Neural cell (in vitro differentiated cells): ENCODE data around the gene NOP9. TPM values are rescaled to one million over a fixed set of nuclear protein-coding genes. Genes with fewer than 3 reads are reported as not detected.

Experiments used
- H2AFZ ChIP-seq: fragments of 200-600, 300-800 bp; sonication (generic), shearing (Covaris generic); 2 replicates; pipeline ENCODE4 v1.6.0; 2014; ENCODE audit warnings: low read depth, mild to moderate bottlenecking, antibody characterized with exemption, low read length, moderate library complexity
- H3F3A ChIP-seq: fragments of 200-600 bp; shearing (Covaris generic); 2 replicates; pipeline ENCODE4 v1.6.1; 2016; ENCODE audit warnings: mild to moderate bottlenecking, moderate library complexity, mixed read lengths, antibody characterized with exemption, low read length; ENCODE audit not compliant: insufficient read depth, poor library complexity, severe bottlenecking
- H3K27ac ChIP-seq: fragments of 200-600, 300-800 bp; sonication (generic), shearing (Covaris generic); 2 replicates; pipeline ENCODE4 v1.5.1; 2014; ENCODE audit warnings: mild to moderate bottlenecking, low read length, moderate library complexity
- H3K27me3 ChIP-seq: fragments of 300-800, 200-600 bp; sonication (generic), shearing (Covaris generic); 2 replicates; pipeline ENCODE4 v1.6.0; 2014; ENCODE audit warnings: mild to moderate bottlenecking, low read depth, low read length, moderate library complexity; ENCODE audit not compliant: insufficient read depth
- H3K36me3 ChIP-seq: fragments of 300-800, 200-600 bp; sonication (generic), shearing (Covaris generic); 2 replicates; pipeline ENCODE4 v1.5.1; 2014; ENCODE audit warnings: mild to moderate bottlenecking, antibody characterized with exemption, low read length, moderate library complexity; ENCODE audit not compliant: insufficient read depth
- H3K4me2 ChIP-seq: fragments of 300-800, 200-600 bp; sonication (generic), shearing (Covaris generic); 2 replicates; pipeline ENCODE4 v1.6.0; 2014; ENCODE audit warnings: mild to moderate bottlenecking, low read length
- H3K4me3 ChIP-seq: fragments of 300-800, 200-600 bp; sonication (generic), shearing (Covaris generic); 2 replicates; pipeline ENCODE4 v1.5.1; 2014; ENCODE audit warnings: mild to moderate bottlenecking, low read length, moderate library complexity
- H3K79me2 ChIP-seq: fragments of 200-600 bp; shearing (Covaris generic); replicated peaks from 2 replicates; pipeline ENCODE4 v1.6.0; 2014; ENCODE audit warnings: mild to moderate bottlenecking, low read length, moderate library complexity; ENCODE audit not compliant: insufficient read depth
- H3K9ac ChIP-seq: fragments of 300-800, 200-600 bp; sonication (generic), shearing (Covaris generic); 2 replicates; pipeline ENCODE4 v1.6.1; 2016; ENCODE audit warnings: mild to moderate bottlenecking, low read length, mixed read lengths
- H3K9me2 ChIP-seq: fragments of 200-600 bp; shearing (Covaris generic); 2 replicates; pipeline ENCODE4 v1.6.1; 2016; ENCODE audit warnings: mild to moderate bottlenecking, low read length, mixed read lengths; ENCODE audit not compliant: insufficient read depth
- H3K9me3 ChIP-seq: fragments of 200-600, 300-800 bp; sonication (generic), shearing (Covaris generic); 2 replicates; pipeline ENCODE4 v1.6.1; 2016; ENCODE audit warnings: mild to moderate bottlenecking, mixed run types, low read length, moderate library complexity, mixed read lengths
- H4K20me1 ChIP-seq: fragments of 200-600 bp; shearing (Covaris generic); 2 replicates; pipeline ENCODE4 v1.6.1; 2016; ENCODE audit warnings: mild to moderate bottlenecking, mixed run types; ENCODE audit not compliant: insufficient read depth
- EP300 ChIP-seq: fragments of 450-650 bp; conservative IDR thresholded peaks from 2 replicates; pipeline ENCODE4 v1.6.1; 2014; ENCODE audit warnings: antibody characterized with exemption, mild to moderate bottlenecking, moderate library complexity; ENCODE audit not compliant: poor library complexity, severe bottlenecking
- EZH2 ChIP-seq: fragments of 200-600, 300-800 bp; shearing (Covaris generic), sonication (generic); IDR thresholded peaks from 2 replicates; pipeline ENCODE4 v1.6.1; 2014; ENCODE audit warnings: antibody characterized with exemption, low read length, borderline replicate concordance, mild to moderate bottlenecking; ENCODE audit not compliant: insufficient read depth, poor library complexity, severe bottlenecking
- MXI1 ChIP-seq: fragments of 450-650 bp; conservative IDR thresholded peaks from 2 replicates; pipeline ENCODE4 v1.6.1; 2014; ENCODE audit warnings: antibody characterized with exemption, mild to moderate bottlenecking; ENCODE audit not compliant: poor library complexity, severe bottlenecking
- POLR2AphosphoS5 ChIP-seq: IDR thresholded peaks from 2 replicates; pipeline ENCODE4 v1.6.1; 2012
- RAD21 ChIP-seq: fragments of 450-650 bp; conservative IDR thresholded peaks from 2 replicates; pipeline ENCODE4 v1.6.1; 2014; ENCODE audit warnings: antibody characterized with exemption, mild to moderate bottlenecking, moderate library complexity
- SMC3 ChIP-seq: fragments of 450-650 bp; conservative IDR thresholded peaks from 2 replicates; pipeline ENCODE4 v1.6.1; 2014; ENCODE audit warnings: antibody characterized with exemption, mild to moderate bottlenecking, moderate library complexity; ENCODE audit not compliant: poor library complexity
- TAF1 ChIP-seq: IDR thresholded peaks from 2 replicates; pipeline ENCODE4 v1.6.1; 2012; ENCODE audit warnings: low read depth
- polyA plus RNA-seq: library from polyadenylated mRNA; depleted of rRNA; stranded (reverse); fragments of >200 nt; gene quantifications from 2 replicates; pipeline ENCODE4 v1.2.3, GENCODE V29; 2014
- TF ChIP-seq, protein P1 (sequence below): fragments of 450-650 bp; IDR thresholded peaks from 2 replicates; pipeline ENCODE4 v1.5.1; 2014; ENCODE audit warnings: antibody characterized with exemption, mild to moderate bottlenecking, moderate library complexity; ENCODE audit not compliant: poor library complexity, severe bottlenecking
- TF ChIP-seq, protein P2 (sequence below): IDR thresholded peaks from 2 replicates; pipeline ENCODE4 v1.6.1; 2012; ENCODE audit warnings: borderline replicate concordance

The NOP9 gene
- polyA plus RNA-seq, 1 donor from 2014 or later = 13.0 TPM

DNA sequence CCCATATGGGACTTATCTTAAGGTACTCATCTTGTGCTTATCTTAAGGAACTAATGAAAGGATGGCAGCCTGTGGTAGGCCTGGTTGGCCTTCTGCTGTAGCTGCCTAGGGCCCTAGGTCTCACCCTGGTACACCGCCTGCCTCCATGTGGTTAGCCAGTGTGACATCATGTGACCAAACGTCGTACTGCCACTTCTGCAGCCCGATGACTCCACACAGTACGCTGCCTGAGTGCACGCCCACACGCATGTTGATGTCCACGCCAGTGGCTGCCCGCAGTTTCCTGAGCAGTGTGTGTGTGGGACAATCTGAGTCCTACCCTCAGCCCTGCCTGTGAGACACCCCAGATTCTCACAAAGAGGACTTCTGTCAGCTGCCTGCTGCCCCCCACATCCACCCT is 30.1 kb downstream of the NOP9 start:
- Histone ChIP-seq H4K20me1 (no peaks in the 10 kb centered on the region), H3K9me3 (no peaks in the 10 kb centered on the region), H3K27me3 (peaks cover 44% of the 10 kb centered on the region), H2AFZ (no peak overlapping the region), H3K4me3 (no peak overlapping the region), H3K9me2 (no peaks in the 10 kb centered on the region), H3F3A (no peaks in the 10 kb centered on the region), H3K4me2 (no peak overlapping the region), H3K79me2 (no peaks in the 10 kb centered on the region), H3K9ac (no peak overlapping the region), H3K36me3 (no peaks in the 10 kb centered on the region), H3K27ac (no peak overlapping the region)
- no peak for TF ChIP-seq TAF1
- TF ChIP-seq, protein P1, sequence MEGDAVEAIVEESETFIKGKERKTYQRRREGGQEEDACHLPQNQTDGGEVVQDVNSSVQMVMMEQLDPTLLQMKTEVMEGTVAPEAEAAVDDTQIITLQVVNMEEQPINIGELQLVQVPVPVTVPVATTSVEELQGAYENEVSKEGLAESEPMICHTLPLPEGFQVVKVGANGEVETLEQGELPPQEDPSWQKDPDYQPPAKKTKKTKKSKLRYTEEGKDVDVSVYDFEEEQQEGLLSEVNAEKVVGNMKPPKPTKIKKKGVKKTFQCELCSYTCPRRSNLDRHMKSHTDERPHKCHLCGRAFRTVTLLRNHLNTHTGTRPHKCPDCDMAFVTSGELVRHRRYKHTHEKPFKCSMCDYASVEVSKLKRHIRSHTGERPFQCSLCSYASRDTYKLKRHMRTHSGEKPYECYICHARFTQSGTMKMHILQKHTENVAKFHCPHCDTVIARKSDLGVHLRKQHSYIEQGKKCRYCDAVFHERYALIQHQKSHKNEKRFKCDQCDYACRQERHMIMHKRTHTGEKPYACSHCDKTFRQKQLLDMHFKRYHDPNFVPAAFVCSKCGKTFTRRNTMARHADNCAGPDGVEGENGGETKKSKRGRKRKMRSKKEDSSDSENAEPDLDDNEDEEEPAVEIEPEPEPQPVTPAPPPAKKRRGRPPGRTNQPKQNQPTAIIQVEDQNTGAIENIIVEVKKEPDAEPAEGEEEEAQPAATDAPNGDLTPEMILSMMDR = no peak
- no peak for TF ChIP-seq POLR2AphosphoS5
- TF ChIP-seq EP300 = no peak
- TF ChIP-seq RAD21 = no peak
- no peak for TF ChIP-seq MXI1

DNA sequence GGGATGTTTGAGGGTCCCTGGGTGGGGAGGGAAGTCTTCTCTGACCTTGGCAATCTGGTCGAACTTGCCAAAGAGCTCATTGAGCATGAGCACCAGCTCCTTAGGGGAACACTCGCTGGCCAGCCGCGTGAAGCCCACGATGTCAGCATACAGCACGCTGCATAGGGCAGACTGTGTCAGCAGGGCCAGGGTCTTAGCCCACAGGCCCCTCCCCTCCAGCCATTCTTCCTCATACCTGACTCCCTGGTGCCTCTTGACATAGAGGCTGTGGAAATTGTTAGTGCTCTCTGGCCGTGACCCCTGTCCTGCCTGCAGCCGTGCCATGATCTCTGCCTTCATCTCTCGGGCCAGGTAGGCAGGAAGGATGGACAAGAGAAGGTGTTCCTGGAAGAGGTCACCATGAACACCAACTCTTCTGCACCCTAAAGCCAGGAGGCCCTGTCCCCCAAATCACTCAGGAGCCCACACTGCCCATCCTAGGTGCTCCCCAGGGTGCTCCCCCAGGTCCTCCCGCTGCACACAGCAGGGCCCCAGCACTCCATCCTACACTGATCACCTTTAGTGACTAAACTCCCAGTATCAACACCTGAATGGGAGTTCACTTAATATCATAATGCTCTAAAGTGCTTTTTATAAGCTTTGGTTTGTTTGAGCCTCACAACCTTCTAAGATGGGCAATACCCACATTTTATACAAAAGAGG is 31.5 kb downstream of the NOP9 start:
- Histone ChIP-seq H4K20me1 (no peaks in the 10 kb centered on the region), H3K9me3 (no peaks in the 10 kb centered on the region), H3F3A (no peaks in the 10 kb centered on the region), H3K79me2 (no peaks in the 10 kb centered on the region), H3K36me3 (no peaks in the 10 kb centered on the region), H3K27me3 (peaks cover 58% of the 10 kb centered on the region), H2AFZ (no peak overlapping the region), H3K9me2 (no peaks in the 10 kb centered on the region), H3K9ac (no peak overlapping the region), H3K4me3 (no peak overlapping the region), H3K4me2 (no peak overlapping the region), H3K27ac (no peak overlapping the region)
- no peak for TF ChIP-seq TAF1
- no peak for TF ChIP-seq SMC3
- TF ChIP-seq, protein P1 = no peak
- no peak for TF ChIP-seq EP300
- no peak for TF ChIP-seq MXI1
- TF ChIP-seq POLR2AphosphoS5 = no peak
- no peak for TF ChIP-seq RAD21
- TF ChIP-seq, protein P2, sequence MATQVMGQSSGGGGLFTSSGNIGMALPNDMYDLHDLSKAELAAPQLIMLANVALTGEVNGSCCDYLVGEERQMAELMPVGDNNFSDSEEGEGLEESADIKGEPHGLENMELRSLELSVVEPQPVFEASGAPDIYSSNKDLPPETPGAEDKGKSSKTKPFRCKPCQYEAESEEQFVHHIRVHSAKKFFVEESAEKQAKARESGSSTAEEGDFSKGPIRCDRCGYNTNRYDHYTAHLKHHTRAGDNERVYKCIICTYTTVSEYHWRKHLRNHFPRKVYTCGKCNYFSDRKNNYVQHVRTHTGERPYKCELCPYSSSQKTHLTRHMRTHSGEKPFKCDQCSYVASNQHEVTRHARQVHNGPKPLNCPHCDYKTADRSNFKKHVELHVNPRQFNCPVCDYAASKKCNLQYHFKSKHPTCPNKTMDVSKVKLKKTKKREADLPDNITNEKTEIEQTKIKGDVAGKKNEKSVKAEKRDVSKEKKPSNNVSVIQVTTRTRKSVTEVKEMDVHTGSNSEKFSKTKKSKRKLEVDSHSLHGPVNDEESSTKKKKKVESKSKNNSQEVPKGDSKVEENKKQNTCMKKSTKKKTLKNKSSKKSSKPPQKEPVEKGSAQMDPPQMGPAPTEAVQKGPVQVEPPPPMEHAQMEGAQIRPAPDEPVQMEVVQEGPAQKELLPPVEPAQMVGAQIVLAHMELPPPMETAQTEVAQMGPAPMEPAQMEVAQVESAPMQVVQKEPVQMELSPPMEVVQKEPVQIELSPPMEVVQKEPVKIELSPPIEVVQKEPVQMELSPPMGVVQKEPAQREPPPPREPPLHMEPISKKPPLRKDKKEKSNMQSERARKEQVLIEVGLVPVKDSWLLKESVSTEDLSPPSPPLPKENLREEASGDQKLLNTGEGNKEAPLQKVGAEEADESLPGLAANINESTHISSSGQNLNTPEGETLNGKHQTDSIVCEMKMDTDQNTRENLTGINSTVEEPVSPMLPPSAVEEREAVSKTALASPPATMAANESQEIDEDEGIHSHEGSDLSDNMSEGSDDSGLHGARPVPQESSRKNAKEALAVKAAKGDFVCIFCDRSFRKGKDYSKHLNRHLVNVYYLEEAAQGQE = no peak
- no peak for TF ChIP-seq EZH2
